Measurements from ENCODE around the gene NOC4L.
A peak's percentile ranks its signal among the peaks of the same experiment; 100 is the strongest.

NOC4L gene

DNA sequence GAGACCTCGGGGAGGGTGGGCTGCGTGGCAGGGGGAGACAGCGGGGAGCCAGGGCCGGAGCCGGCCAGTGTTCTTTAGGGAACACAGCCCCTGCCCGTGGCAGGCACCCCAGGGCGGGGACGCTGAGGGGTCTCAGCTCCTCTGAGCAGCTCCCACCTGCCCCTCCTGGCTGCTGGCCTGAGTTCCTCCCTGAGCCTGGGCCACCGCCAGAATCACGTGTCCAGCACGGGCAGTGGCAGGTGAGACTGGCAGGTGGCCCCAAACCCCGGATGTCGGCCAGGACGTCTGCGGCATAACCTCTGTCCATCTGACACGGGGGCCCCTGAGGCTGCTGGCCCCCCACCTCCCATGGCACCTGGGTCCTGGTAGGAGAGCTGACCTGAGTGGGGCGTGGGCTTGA is 25.1 kb downstream of the NOC4L start:
- H3K9me3 ChIP-seq (replicated peaks in 1 of 11): no peaks in the 10 kb centered on the region
- peaks cover 0 to 17% (median 0%) of the 10 kb centered on the region in 11 experiments; a peak in 3 of 22 replicates for H4K20me1 ChIP-seq
- no peak for TF ChIP-seq Cebpa-rat (IDR thresholded peaks at IDR 0.05)
- H3K27me3 ChIP-seq: peaks cover 8 to 60% (median 34%) of the 10 kb centered on the region in 11 experiments; a peak in 20 of 22 replicates
- H3K4me2 ChIP-seq: peak overlapping the region in 10 of 11 experiments; percentile 6 to 96 (median 83); a peak in 17 of 22 replicates
- H3K4me1 ChIP-seq: peaks cover 36 to 75% (median 72%) of the 10 kb centered on the region in 10 experiments
- no peaks in the 10 kb centered on the region for H3K36me3 ChIP-seq
- no peak overlapping the region for H3K4me3 ChIP-seq
- no peak overlapping the region for H3K9ac ChIP-seq
- no peak overlapping the region for H3K27ac ChIP-seq

DNA sequence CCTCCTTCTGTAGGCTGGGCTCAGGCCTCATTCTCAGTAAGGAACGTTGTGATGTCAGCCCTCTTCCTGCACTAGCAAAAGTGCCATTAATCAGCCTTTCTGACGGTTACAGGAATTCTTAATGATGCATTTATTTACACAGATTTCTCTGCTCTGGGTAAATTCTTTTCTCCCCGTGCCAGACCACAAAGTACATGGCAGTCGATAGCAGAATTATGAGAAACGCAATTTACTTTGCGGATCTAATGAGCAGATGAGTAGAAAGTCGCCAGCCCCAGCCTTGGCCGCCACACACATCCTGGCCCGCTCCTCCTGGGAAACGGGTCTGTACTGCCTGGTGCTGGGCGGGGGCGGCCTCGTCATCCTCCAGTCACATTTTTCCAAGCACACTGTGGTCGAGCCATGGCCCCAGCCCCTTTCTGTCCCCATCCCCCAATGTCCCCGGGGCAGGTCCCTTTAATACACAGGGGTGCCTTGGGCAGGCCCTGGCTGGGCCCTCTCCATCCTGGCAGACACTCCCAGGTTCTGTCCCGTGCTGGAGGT is 25.9 kb downstream of the NOC4L start:
- no peaks in the 10 kb centered on the region for H3K9me3 ChIP-seq (replicated peaks in 1 of 11)
- no peak for TF ChIP-seq Cebpa-rat (IDR thresholded peaks at IDR 0.05)
- peak overlapping the region in 3 of 11 experiments; percentile 5 to 19 (median 19); a peak in 1 of 22 replicates for H3K9ac ChIP-seq
- H3K4me1 ChIP-seq: peaks cover 36 to 83% (median 80%) of the 10 kb centered on the region in 10 experiments
- H3K27me3 ChIP-seq: peaks cover 8 to 68% (median 35%) of the 10 kb centered on the region in 11 experiments; a peak in 20 of 22 replicates
- H3K4me3 ChIP-seq: no peak overlapping the region
- no peaks in the 10 kb centered on the region for H3K36me3 ChIP-seq
- peak overlapping the region; percentile 6 to 96 (median 83); a peak in 18 of 22 replicates for H3K4me2 ChIP-seq
- peaks cover 0 to 17% (median 0%) of the 10 kb centered on the region in 11 experiments; a peak in 3 of 22 replicates for H4K20me1 ChIP-seq
- H3K27ac ChIP-seq: no peak overlapping the region

DNA sequence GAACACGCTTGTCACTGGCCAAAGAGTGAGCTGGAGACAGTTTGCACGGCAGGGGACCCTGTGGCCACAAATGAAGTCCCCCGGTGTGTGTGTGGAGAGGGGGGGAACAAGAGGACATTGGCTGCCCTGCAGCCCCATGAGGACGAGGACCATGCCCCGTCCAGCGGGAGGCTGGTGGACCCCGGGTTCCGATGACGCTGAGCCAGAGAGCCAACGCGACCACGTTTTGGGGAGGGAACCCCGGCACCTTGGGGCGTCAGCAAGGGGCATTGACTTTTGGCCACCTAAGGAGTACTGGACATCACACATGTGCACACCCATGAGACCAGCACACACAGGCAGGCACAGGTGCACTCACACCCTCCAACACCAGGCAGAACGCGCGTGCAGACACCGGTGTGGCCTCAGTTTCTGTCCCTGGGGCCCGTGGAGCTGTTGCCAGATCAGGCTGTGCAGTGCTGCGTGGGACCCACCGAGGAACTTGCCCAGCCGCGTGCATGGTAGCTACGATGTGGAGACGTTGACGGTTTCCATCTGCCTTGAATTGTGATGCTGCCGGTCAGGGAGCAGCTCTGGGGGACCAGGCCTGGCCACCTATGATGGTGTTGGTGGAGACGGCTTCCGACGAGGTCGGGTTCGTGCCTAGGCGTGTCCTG is 26.5 kb downstream of the NOC4L start:
- TF ChIP-seq Cebpa-rat (IDR thresholded peaks at IDR 0.05): no peak
- no peaks in the 10 kb centered on the region for H3K9me3 ChIP-seq (replicated peaks in 1 of 11)
- H3K4me1 ChIP-seq: peaks cover 36 to 88% (median 84%) of the 10 kb centered on the region in 10 experiments
- H4K20me1 ChIP-seq: peaks cover 0 to 17% (median 0%) of the 10 kb centered on the region in 11 experiments; a peak in 3 of 22 replicates
- H3K27ac ChIP-seq: no peak overlapping the region
- H3K9ac ChIP-seq: peak overlapping the region in 2 of 11 experiments; percentile 5 to 27; a peak in 1 of 22 replicates
- peak overlapping the region in 10 of 11 experiments; percentile 6 to 96 (median 84); a peak in 17 of 22 replicates for H3K4me2 ChIP-seq
- no peak overlapping the region for H3K4me3 ChIP-seq
- H3K36me3 ChIP-seq: no peaks in the 10 kb centered on the region
- H3K27me3 ChIP-seq: peaks cover 8 to 72% (median 35%) of the 10 kb centered on the region in 11 experiments; a peak in 20 of 22 replicates

DNA sequence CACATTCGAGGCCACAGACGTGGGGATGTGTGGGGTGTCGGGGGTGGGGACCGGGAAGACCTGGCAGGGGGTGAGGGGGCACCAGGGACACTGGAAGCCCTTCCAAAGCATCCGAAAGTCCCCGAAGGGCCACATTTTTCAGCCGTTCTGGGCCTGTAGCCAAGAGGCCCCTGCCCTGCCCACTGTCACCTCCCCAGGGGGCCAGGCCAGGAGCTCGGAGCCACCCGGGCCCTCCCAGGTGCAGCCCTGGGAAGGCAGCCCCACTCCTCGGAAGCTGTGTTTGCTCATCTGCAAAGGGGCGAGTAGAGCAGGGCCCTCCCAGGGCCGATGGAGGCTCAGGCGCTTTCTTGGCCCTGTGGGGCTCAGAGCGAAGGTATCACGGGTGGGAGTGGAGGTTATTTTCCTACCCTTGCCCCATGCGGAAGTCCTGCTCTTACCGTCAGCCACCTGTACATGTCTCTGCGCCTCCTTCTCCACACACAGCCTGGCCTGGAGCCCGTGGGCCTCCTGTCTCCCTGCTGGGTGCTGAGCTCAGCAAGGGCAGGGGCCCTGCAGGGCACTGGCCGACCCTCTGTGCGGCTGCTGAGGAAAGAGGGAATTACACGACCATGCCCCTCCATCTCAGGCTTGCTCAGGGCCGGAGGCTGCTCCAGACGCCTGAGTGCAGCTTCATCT is 27.2 kb downstream of the NOC4L start:
- Histone ChIP-seq H3K27me3 (peaks cover 8 to 72% (median 35%) of the 10 kb centered on the region in 11 experiments; a peak in 20 of 22 replicates), H3K9me3 (replicated peaks in 1 of 11) (no peaks in the 10 kb centered on the region), H3K27ac (peak overlapping the region in 2 of 11 experiments; percentile 31 to 48; a peak in 4 of 22 replicates), H3K4me3 (no peak overlapping the region), H3K36me3 (no peaks in the 10 kb centered on the region), H3K9ac (peak overlapping the region in 4 of 11 experiments; percentile 27 to 51 (median 40); a peak in 7 of 22 replicates), H4K20me1 (peaks cover 0 to 17% (median 0%) of the 10 kb centered on the region in 11 experiments; a peak in 3 of 22 replicates), H3K4me2 (peak overlapping the region in 10 of 11 experiments; percentile 30 to 96 (median 84); a peak in 19 of 22 replicates), H3K4me1 (peaks cover 42 to 94% (median 91%) of the 10 kb centered on the region in 10 experiments)
- no peak for TF ChIP-seq Cebpa-rat (IDR thresholded peaks at IDR 0.05)

DNA sequence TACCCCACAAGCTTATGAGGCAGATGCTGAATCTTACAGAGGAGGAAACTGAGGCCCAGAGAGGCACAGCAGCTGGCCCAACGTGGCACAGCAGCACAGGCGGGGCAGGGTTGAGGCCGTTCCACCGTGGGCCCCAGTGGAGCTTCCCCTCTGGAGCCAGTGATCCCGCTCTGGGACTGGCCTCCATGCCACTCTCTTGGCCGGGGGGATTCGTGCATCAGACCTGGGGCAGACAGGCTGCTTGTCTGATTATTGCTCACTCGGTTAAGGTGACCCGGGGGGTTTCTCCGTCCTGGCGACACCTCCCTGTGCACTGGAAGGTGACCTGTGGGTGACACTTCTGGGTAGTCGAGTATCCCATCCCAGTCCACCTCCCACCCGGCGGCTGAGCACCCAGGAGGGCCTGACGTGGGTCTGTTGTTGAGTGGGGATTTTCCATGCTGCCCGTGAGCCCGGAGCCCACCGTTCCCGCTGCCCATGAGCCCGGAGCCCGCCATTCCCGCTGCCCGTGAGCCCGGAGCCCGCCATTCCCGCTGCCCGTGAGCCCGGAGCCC is 27.8 kb downstream of the NOC4L start:
- H3K27me3 ChIP-seq: peaks cover 8 to 72% (median 35%) of the 10 kb centered on the region in 11 experiments; a peak in 20 of 22 replicates
- peak overlapping the region in 2 of 11 experiments; percentile 31 to 48; a peak in 4 of 22 replicates for H3K27ac ChIP-seq
- peak overlapping the region in 4 of 11 experiments; percentile 27 to 51 (median 40); a peak in 4 of 22 replicates for H3K9ac ChIP-seq
- H3K4me1 ChIP-seq: peaks cover 48 to 96% (median 93%) of the 10 kb centered on the region in 10 experiments
- H4K20me1 ChIP-seq: peaks cover 0 to 17% (median 0%) of the 10 kb centered on the region in 11 experiments; a peak in 3 of 22 replicates
- H3K4me3 ChIP-seq: no peak overlapping the region
- H3K4me2 ChIP-seq: peak overlapping the region; percentile 30 to 96 (median 83); a peak in 21 of 22 replicates
- TF ChIP-seq Cebpa-rat (IDR thresholded peaks at IDR 0.05): no peak
- no peaks in the 10 kb centered on the region for H3K9me3 ChIP-seq (replicated peaks in 1 of 11)
- no peaks in the 10 kb centered on the region for H3K36me3 ChIP-seq

DNA sequence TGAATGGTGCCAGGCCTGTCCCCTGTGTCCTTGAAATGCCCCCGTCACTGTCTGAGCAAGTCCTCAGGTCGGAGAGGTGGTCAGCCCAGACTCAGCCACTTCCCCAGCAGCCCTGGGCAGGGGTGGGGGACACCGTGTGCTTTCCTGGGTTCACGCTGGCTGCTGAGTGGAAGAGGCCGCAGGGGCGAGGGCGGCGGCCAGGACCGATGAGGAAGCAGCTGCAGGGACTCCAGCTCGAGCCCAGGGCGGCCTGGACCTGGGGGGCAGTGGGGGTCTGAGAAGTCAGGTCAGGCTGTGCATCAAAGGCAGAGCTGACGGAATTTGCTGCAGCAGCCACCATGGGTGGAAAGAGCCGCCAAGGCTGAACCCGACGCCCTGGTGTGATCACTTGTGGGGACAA is 28.4 kb downstream of the NOC4L start:
- TF ChIP-seq Cebpa-rat (IDR thresholded peaks at IDR 0.05): no peak
- peak overlapping the region; percentile 30 to 96 (median 83) for H3K4me2 ChIP-seq
- H4K20me1 ChIP-seq: peaks cover 0 to 17% (median 0%) of the 10 kb centered on the region in 11 experiments; a peak in 3 of 22 replicates
- H3K36me3 ChIP-seq: no peaks in the 10 kb centered on the region
- peak overlapping the region in 5 of 11 experiments; percentile 0 to 40 (median 22); a peak in 5 of 22 replicates for H3K9ac ChIP-seq
- peaks cover 8 to 67% (median 35%) of the 10 kb centered on the region in 11 experiments; a peak in 20 of 22 replicates for H3K27me3 ChIP-seq
- peak overlapping the region in 2 of 11 experiments; percentile 26; a peak in 2 of 22 replicates for H3K27ac ChIP-seq
- H3K4me3 ChIP-seq: peak overlapping the region in 1 of 10 experiments; percentile 1; a peak in 2 of 20 replicates
- peaks cover 46 to 95% (median 93%) of the 10 kb centered on the region in 10 experiments for H3K4me1 ChIP-seq
- no peaks in the 10 kb centered on the region for H3K9me3 ChIP-seq (replicated peaks in 1 of 11)

DNA sequence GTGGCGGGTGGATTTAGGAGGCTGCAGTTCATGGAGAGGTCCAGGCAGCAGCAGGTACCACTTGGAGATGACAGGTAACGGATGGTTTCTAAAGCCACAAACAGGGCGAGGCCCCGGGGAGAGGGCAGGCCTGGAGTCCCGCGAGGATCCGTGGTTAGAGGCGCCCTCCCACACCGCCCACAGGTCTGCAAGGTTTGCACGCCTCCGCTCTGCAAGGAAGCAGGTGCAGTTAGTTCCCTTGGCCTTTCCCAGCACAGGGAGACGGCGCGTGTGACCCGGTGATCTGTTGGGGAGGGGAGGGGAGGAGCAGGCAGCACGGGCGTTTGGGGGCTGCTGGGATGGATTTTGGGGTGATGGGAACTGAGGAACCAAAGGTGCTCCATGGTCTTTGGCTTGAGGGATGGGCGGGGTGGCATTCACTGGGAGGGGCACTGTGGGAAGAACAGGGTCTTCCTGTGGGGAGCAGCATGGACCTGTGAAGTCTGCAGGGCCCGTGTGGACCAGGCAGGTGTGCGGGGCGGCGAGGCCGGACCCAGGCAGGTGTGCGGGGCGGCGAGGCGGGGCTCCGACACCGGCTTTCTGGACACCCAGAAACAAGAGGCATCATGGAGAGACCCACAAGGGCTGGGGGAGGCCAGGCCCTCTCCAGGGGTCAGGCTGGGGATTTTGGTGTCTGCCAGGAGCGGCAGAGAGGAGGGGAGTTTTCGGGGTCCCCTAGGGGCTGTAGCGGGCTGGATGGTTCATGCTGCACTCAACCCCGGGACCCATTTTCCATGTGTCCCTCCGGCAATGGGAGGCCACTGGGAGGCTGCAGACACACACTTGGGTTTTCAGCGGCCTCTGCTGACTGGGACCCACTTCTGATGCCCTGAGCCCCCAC is 29.1 kb downstream of the NOC4L start:
- peak overlapping the region in 4 of 11 experiments; percentile 21 to 44 (median 30); a peak in 3 of 22 replicates for H3K9ac ChIP-seq
- peak overlapping the region in 1 of 11 experiments; percentile 26; a peak in 2 of 22 replicates for H3K27ac ChIP-seq
- H3K36me3 ChIP-seq: no peaks in the 10 kb centered on the region
- peaks cover 44 to 94% (median 92%) of the 10 kb centered on the region in 10 experiments for H3K4me1 ChIP-seq
- H4K20me1 ChIP-seq: peaks cover 0 to 17% (median 0%) of the 10 kb centered on the region in 11 experiments; a peak in 3 of 22 replicates
- no peak for TF ChIP-seq Cebpa-rat (IDR thresholded peaks at IDR 0.05)
- H3K9me3 ChIP-seq (replicated peaks in 1 of 11): no peaks in the 10 kb centered on the region
- H3K4me2 ChIP-seq: peak overlapping the region; percentile 30 to 96 (median 83)
- peak overlapping the region in 1 of 10 experiments; percentile 1; a peak in 2 of 20 replicates for H3K4me3 ChIP-seq
- peaks cover 8 to 60% (median 35%) of the 10 kb centered on the region in 11 experiments; a peak in 20 of 22 replicates for H3K27me3 ChIP-seq

All from BLaER1 treated with 17β-estradiol and CSF1 and Interleukin-3, amounts not matched to agents 10 nM and 100 nM (cell line).